Brain microvascular endothelial cell (primary cell): Measurements from ENCODE around the gene IFNL2.

Source experiments
- DNase-seq: peaks from one replicate; pipeline ENCODE4 v3.0.0-alpha.2; 2020
- H3K27ac ChIP-seq: fragments of 250-450 bp; sonication (Bioruptor Pico); 2 replicates; pipeline ENCODE4 v1.5.1; 2020; ENCODE audit warnings: mild to moderate bottlenecking, moderate library complexity
- H3K27me3 ChIP-seq: fragments of 250-450 bp; sonication (Bioruptor Pico); replicated peaks from 2 replicates; pipeline ENCODE4 v1.5.1; 2020; ENCODE audit warnings: mild to moderate bottlenecking
- H3K36me3 ChIP-seq: fragments of 250-450 bp; sonication (Bioruptor Pico); replicated peaks from 2 replicates; pipeline ENCODE4 v1.5.1; 2020; ENCODE audit warnings: mild to moderate bottlenecking
- H3K4me3 ChIP-seq: 2 replicates; pipeline ENCODE4 v1.5.1; 2011; ENCODE audit warnings: low read depth, mild to moderate bottlenecking, control low read depth, low read length, moderate library complexity
- CTCF ChIP-seq: IDR thresholded peaks from 2 replicates; pipeline ENCODE4 v1.5.1; 2011; ENCODE audit warnings: low read depth, mild to moderate bottlenecking, moderate library complexity, low read length, control low read depth, inconsistent platforms; ENCODE audit errors: missing control alignments
- in situ Hi-C: cut with HindIII; loops from 2 replicates; pipeline ENCODE4 v1.10.0; 2017; ENCODE audit warnings: low sequenced_read_pairs, low pct_ligation_motif_present

The IFNL2 gene

GRCh38 chr19:39252458-39252857, 15.7 kb upstream of the IFNL2 start:
- Histone ChIP-seq H3K27me3 (peaks cover 39% of the 10 kb centered on the region), H3K4me3 (no peak overlapping the region), H3K27ac (no peak overlapping the region), H3K36me3 (no peaks in the 10 kb centered on the region)
- in situ Hi-C loops = no loop called here
- DNase-seq = no peak
- TF ChIP-seq CTCF = no peak

GRCh38 chr19:39253374-39254149, 14.6 kb upstream of the IFNL2 start:
- Histone ChIP-seq H3K27me3 (peaks cover 28% of the 10 kb centered on the region), H3K36me3 (no peaks in the 10 kb centered on the region), H3K27ac (no peak overlapping the region), H3K4me3 (no peak overlapping the region)
- DNase-seq = no peak
- TF ChIP-seq CTCF = no peak
- in situ Hi-C loops = no loop called here

DNA sequence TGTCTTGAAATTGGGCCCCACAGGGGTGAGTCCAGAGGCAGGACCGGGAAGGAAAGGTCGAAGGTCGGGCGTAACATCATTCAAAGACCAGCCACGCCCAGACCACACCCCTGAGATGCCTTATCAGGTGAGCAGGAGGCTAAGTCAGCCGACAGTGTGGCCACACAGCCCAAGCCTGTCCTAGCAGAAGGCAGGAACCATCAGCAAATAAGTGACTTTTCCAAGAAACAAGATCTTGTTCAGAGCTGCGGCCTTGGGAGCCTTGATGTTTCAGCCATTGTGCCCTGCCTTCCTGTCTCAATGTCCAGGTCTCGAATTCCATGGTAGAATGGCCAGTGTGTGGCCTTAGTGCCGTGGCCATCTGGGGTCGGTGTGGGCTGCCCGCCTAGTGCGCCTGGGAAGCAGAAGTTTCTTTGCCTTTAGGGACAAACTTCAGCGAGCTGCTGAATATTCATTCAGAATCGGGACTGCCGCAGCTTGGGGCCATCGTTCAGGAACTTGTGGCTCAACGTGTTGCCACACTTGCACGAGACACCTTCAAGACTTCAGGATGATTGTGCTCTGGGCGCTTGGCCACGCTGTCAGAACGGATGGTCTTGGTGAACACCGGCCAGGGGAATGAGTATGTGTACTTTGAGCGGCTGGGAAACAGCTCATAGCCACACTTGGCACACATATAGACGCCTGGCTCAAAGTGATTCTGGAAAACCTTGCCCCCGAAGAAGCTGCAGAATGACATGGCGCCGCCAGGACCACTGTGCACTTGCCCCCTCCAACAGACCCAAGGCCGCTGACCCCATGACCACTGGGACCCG, 13.5 kb upstream of the IFNL2 start:
- Histone ChIP-seq H3K36me3 (no peaks in the 10 kb centered on the region), H3K27ac (no peak overlapping the region), H3K27me3 (peaks cover 16% of the 10 kb centered on the region), H3K4me3 (no peak overlapping the region)
- DNase-seq = no peak
- in situ Hi-C loops = no loop called here
- TF ChIP-seq CTCF = no peak

GRCh38 chr19:39257227-39257626, 11.0 kb upstream of the IFNL2 start:
- H3K27me3 ChIP-seq = peaks cover 15% of the 10 kb centered on the region
- in situ Hi-C loops = no loop called here

GRCh38 chr19:39261704-39262103, 6.5 kb upstream of the IFNL2 start:
- Histone ChIP-seq H3K36me3 (no peaks in the 10 kb centered on the region), H3K27me3 (peaks cover 37% of the 10 kb centered on the region)
- in situ Hi-C loops = no loop called here

More at GRCh38 chr19:39257227-39257626, 11.0 kb upstream of the IFNL2 start:
- Histone ChIP-seq H3K27ac (no peak overlapping the region), H3K4me3 (no peak overlapping the region), H3K36me3 (no peaks in the 10 kb centered on the region)
- TF ChIP-seq CTCF = no peak
- no peak for DNase-seq

More at GRCh38 chr19:39261704-39262103, 6.5 kb upstream of the IFNL2 start:
- TF ChIP-seq CTCF = no peak
- Histone ChIP-seq H3K27ac (no peak overlapping the region), H3K4me3 (no peak overlapping the region)
- DNase-seq = no peak
